H1 (cell line): ENCODE data around the gene PHLDB3.

Source experiments
- EGR1 ChIP-seq: IDR thresholded peaks from 2 replicates; pipeline ENCODE4 v1.6.1; 2011; ENCODE audit warnings: low read depth, low read length, borderline replicate concordance
- EZH2 ChIP-seq: fragments of 200-600 bp; sonication (generic); IDR thresholded peaks from 2 replicates; pipeline ENCODE4 v1.7.1; 2012; ENCODE audit warnings: low read depth, mild to moderate bottlenecking, moderate library complexity, low read length, inconsistent platforms; ENCODE audit not compliant: severe bottlenecking
- HDAC2 ChIP-seq, 2 experiments: fragments of 300-600 bp in 1 of 2; sonication (generic) in 1 of 2; IDR thresholded peaks; 2 replicates each; pipeline ENCODE4 v1.6.1; 2011 to 2012; ENCODE audit warnings: low read depth in 2 of 2, low read length in 2 of 2, mild to moderate bottlenecking in 2 of 2, moderate library complexity in 2 of 2, borderline replicate concordance in 1 of 2, inconsistent platforms in 1 of 2
- POLR2A ChIP-seq, 2 experiments: IDR thresholded peaks; 1 replicate in 1 of 2; 2 replicates in 1 of 2; pipeline ENCODE4 v1.6.1; 2011; ENCODE audit warnings: low read depth in 2 of 2, low read length in 2 of 2, mild to moderate bottlenecking in 2 of 2; ENCODE audit errors: control extremely low read depth in 1 of 2
- TBP ChIP-seq: IDR thresholded peaks from 2 replicates; pipeline ENCODE4 v1.6.1; 2011; ENCODE audit warnings: low read depth, low read length, improper control_type of control experiment

DNA sequence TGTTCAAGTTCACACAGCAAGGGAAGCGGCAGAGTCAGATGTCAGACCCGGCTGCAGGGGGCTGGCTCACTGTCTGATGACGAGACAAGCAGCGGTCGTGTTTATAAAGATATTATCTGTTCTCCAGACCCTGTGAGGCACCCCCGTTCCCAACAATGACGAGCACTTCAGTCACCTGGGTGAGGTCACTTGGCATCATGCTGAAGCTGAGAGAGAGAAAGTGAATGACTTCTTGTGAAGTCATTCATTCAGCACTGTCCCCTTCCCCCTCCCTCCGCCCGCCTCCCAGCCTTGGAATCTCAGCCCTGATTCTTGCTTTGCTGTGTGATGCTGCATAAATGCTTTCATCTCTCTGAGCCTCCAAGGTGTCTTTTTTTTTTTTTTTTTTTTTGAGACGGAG, 34.3 kb downstream of the PHLDB3 start:
- no peak for TF ChIP-seq TBP
- no peak for TF ChIP-seq HDAC2 (IDR thresholded peaks at IDR 0.05; ENCODE audit: borderline replicate concordance in 1 of 2, low read depth in 2 of 2, low read length in 2 of 2)
- TF ChIP-seq EZH2 = no peak
- no peak for TF ChIP-seq POLR2A (IDR thresholded peaks at IDR 0.05; ENCODE audit: control extremely low read depth in 1 of 2, low read depth in 2 of 2, low read length in 2 of 2)
- no peak for TF ChIP-seq EGR1
